Daoy (cell line): ENCODE results near the gene ATP8A1. TPM values are rescaled to one million over a fixed set of nuclear protein-coding genes. Genes with fewer than 3 reads are reported as not detected.
"Not testable (repeated sequence)": the region's sequence is repeated elsewhere in the genome, so short reads cannot be mapped to it uniquely, and the experiment has no call there.

ENCODE experiments used
- DNase-seq: peaks from one replicate; pipeline ENCODE4 v3.0.0-alpha.2; 2015; ENCODE audit warnings: low read depth
- total RNA-seq: library from RNA; depleted of rRNA; stranded (reverse); fragments of >200 nt; shearing (Covaris generic); gene quantifications from 2 replicates; pipeline ENCODE4 v1.2.3, GENCODE V29; 2014; rRNA removed

The ATP8A1 gene
- total RNA-seq, result 0.98 and 1.7 TPM in 2 replicates

DNA sequence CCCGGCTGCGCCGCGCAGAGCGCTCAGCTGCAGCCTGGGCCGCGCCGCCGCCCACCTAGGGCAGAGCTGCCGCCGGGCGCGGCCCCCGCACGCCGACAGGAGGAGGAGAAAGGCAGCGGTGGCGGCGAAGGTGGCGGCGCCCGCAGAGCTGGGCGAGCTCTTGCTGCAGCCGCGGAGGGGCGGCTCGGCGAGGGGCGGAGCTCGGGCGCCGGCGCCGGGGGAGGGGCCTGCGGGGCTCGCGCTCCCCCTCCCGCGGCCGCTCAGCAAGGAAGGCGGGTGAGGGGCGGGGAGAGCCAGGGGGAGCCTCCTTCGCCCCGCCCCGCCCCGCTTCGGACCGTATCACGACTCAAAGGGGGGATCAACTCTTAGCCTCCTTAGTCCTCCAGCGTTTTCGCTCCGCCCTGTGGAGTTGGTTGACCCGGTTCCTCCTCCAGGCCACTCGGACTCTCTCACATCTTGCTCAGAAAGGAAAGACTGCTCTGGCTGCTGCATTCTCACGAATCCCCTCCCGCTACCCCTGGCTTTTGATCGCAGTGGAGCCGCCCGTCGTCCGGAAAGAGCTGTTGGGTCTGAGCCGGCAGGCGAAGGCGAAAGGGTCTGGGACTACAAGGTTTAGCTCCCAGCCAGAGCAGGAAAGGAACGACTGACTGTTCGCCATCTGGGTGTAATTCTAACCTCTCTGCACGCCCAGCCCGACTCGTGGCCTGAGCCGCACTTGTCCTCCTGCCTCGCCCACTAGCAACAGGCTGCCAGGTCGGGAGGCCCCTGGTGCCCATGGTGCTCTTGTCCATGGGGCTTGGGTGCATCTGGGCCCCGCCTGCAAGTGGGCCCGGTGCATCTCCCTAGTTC lies at the start of gene ATP8A1:
Gene ATP8A1, minus strand, starts transcription at position 162 of the 849 bp plus-strand sequence. CDS start 232 bp downstream, outside the sequence.
- peak; percentile 93 for DNase-seq

DNA sequence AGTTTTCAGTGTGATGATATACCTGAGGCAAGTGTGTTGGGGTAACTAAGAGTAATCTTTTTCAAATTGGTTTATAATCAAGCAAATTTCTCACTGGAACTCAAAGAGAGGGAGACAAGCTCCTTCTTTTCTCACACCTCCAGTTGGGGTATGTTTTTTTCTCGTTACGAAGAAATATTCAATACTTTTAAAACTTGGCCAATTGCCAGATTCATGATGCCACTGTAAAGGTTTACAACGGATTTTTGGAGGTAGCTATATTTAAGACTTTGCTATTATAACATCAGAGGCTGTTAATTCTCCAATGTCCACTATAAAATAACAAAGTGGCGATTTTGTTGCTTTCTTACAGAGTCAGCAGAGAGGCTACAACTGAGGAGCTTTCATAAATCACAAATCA lies 49.2 kb upstream of the ATP8A1 start:
- DNase-seq, result no peak

DNA sequence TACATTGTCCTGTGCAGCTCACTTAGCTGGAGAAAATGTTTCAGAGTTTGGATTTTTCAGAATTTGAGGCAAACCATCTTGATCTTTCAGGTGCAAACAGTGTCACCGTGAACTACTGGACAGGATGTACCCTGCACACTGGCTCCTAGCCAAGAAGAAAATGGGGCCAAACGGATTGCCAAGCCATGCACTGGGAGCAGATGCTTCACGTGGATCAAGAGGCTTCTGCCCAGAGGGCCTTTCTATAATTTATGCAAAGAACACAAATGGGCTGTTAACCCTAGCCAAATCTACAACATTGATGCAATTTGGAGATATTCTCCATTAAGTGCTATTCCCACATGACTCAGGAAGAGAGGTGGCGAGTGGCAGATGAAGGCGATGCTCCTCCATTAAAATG lies 46.9 kb upstream of the ATP8A1 start:
- DNase-seq, result no peak

DNA sequence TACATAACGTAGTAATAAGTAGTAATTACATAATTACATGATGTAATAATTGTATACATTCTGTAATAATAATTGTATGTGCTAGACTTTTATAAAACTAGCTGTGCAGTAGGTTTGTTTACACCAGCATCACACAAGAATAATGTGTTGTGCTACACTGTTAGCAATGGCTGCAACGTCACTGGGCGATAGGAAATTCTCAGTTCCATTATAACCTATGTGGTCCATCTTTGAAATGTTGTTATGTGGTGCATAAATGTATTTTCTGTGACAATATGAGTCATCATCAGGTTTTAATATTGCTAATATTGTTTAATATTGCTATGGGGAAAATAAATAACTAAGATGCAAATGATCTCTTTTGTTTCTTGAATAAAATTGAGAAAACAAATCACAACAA lies 46.0 kb upstream of the ATP8A1 start:
- DNase-seq, result no peak

DNA sequence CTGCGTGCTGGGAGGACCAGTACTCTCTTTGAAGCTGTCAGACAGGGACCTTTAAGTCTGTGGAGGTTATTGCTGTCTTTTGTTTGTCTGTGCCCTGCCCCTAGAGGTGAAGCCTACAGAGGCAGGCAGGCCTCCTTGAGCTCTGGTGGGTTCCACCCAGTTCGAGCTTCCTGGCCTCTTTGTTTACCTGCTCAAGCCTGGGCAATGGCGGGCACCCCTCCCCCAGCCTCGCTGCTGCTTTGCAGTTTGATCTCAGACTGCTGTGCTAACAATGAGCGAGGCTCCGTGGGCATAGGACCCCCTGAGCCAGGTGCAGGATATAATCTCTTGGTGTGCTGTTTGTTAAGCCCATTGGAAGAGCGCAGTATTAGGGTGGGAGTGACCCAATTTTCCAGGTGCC lies 44.9 kb upstream of the ATP8A1 start:
- not testable (repeated sequence) for DNase-seq

DNA sequence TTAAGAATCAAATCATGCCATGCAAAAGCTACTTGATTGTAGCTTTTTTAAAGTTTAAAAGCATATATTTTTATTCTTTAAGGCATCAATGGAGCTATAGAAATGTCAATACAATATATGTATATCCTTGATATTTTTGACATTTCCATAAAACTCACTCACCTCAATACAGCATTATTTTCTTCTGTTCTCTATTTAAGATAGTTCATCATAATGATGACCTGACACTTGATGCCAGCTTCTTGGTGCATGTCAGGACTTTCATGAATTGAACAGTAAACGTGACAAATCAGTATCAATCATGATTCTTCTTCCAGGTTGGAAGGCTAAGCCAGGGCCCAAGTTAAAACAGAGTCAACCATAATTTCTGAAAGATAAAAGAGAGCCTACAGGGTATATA lies 33.6 kb upstream of the ATP8A1 start:
- no peak for DNase-seq

DNA sequence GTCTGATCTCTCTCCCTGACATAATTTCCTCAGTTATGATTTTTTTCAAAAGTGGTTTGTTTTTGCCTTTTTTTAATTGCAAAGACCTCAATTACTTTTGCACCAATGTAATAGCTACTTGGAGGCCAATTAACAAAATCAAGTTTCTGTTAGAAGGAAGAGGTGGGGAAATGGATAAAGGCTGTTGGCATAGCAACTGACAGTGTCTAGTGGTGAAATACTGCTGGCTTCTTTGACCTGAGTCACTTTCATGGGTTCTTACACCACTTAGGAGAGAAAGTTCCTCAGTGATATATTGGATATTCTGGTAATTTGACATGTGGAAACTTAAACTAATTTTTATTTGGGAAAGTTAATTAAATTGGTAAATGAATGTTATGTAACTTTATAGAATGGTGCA lies 26.5 kb upstream of the ATP8A1 start:
- no peak for DNase-seq

DNA sequence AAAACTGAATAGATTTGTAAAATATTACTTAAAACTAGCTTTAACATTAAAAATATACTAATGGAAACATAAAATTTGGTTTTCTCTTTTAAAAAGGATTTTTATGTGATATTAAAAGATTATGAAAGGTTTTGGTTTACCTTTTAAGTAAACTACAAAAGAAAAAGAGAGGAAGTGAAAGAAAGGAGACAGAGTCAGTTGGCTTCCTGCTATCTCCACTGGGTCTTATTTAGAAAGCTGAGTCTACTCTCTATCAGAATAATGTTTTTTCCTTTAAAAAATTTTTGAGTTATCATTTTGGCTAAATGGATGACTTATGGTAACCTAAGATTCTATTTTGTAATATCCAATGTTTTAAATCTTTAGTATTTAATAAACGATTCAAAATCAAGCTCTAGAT lies 21.6 kb upstream of the ATP8A1 start:
- DNase-seq, result no peak

DNA sequence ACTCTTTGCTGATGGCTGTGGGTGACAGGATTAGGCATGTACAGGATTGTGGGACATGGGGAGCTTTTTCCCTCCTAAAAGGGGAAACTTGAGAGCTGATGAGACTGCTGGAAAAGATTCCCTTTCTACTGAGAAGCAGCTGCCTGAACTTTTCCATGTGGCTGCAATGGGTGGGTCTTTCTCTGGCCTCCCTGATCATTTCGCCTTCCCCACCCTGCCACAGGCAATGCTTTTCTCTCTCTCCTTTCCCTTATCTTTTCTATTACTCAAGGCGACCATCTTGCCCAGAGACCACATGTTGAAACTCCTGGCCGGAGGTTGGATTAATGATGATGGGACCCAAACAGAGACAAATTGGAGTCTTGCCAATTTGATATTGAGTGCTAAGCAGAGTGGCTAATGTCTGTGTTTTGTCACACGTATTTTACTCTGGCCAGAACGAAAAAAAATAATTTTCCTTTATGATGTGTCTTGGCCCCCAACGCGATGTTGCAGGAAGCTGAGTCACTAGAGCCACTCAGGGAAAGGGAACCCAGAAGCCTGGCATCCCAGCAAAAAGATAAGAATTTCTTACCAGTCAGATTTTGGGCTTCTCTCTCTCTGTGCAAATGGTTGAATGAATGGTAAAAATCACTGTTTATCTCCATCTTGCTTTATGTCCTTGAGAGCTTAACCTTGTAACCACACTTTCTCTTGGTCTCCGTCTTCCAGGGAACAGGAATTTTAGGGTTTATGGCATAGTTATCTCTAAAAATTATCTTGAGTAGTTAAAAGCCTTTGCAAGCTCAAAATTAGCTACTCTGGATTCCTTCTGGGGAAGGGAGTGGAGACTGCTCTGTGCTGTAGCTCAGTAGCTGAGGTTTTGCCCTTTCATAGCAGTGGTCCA lies 19.4 kb upstream of the ATP8A1 start:
- no peak for DNase-seq

DNA sequence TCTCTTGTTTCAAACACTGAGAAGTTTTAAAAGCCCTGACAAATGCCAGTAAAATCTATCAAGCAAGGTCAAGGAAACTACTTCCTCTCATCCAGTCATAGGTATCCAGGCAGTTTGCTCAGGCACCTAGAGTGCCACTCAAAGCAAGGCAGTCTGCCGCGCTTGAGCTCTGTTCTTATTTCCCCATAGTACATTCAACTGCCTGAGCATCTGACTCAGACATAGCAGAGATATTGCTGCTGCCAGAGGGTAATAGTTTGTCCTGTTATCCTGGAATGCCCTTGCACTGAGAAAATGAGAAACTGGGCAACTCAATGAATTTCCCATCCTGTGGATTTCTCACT lies 16.1 kb upstream of the ATP8A1 start:
- DNase-seq, result peak; percentile 28

DNA sequence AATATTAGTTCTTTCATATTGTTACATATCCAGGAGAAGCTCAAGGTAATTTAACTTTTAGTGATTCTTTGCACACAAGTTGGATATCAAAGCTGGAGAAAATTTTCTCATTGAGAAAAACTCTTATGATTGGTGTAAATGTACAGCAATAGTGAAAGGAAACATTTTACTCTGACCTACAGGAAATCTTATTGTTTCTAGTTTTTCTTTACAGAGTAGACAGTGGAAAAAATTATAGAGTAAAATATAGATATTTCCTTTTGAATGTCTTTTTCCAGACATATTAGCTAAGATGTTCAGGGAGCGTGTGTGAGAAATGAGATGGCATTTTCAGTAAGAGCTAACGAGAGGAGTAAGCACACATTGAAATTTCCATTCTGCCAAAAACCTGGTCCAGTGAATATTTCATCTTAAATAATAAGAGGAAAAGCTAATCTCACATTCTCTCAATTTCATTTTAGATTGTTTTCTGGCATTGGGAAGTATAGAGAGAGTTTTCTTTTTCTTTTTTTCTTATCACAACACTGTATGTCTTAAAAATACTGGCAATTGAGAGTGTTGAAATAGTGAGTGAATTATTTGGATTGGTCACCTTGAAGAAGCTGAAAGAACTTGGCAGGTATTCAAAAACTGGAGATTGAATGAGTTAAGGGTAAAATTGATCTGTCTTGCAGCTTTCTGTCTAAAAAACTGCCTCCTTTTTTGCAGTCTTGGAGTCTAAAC lies 15.6 kb upstream of the ATP8A1 start:
- DNase-seq, result no peak

DNA sequence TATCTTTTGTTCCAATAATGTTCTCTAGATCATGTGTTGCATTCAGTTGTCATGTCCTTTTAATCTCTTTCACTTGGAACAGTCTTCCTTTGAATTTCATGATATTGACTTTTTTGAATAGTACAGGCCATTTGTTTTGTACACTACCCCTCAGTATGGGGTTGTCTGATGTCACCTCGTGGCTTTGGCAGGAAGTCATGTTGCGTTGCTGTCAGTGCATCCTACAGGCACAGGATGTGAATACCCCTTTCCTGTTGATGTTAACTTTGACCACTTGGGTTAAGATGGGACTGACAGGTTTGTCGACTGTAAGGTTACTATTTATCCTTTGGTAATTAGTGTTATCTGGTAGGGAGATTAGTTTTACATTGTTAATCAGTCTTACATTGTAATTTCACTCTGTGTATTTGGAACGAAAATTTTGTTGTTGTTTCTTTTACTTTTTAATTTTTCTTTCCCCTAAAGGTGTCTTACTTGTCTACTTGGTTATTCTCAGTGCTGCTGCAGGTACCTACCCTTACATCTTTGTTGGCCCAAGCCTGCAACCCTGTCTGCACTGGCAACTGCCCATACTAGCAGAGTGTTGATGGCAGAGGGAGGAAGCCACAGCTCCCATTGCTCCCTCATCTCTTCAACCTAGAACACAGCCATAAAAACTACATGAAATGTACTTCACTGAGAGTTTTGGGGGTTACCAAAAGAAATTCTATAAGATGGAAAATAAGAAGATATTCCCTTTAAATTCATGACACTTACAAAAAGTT lies 14.7 kb upstream of the ATP8A1 start:
- DNase-seq, result peak; percentile 41

DNA sequence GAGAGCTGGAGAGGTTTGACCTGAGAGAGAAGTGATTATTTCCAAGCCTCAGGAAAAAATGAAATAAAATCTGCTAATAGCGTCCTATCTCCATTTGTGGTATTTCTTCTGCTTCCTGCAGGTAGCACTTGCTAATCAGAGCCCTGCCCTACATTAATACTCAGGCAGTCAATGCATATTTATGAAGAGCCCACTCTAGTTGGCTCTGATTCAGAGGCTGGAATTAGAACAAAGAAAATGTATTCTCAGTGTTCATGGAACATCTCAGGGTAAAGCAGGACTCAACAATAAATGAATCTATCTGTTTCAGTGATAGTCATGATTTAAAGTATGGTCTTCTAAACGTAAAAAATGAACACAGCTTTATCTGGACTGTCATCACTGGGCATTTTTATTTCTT lies 1.4 kb upstream of the ATP8A1 start:
- no peak for DNase-seq

DNA sequence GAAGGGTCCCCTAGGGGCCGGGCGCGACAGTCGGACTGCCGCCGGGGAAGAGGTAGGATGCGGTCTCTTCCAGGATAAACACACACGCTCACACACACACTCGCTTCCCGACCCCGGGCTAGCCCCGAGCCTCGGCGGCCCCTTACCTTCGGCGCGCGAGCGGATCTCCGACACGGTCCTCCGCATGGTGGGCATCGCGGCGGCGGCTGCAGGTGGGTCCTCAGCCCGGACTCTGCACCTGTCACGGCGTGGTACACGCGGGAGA lies 294 bp downstream of the ATP8A1 start:
- no peak for DNase-seq

DNA sequence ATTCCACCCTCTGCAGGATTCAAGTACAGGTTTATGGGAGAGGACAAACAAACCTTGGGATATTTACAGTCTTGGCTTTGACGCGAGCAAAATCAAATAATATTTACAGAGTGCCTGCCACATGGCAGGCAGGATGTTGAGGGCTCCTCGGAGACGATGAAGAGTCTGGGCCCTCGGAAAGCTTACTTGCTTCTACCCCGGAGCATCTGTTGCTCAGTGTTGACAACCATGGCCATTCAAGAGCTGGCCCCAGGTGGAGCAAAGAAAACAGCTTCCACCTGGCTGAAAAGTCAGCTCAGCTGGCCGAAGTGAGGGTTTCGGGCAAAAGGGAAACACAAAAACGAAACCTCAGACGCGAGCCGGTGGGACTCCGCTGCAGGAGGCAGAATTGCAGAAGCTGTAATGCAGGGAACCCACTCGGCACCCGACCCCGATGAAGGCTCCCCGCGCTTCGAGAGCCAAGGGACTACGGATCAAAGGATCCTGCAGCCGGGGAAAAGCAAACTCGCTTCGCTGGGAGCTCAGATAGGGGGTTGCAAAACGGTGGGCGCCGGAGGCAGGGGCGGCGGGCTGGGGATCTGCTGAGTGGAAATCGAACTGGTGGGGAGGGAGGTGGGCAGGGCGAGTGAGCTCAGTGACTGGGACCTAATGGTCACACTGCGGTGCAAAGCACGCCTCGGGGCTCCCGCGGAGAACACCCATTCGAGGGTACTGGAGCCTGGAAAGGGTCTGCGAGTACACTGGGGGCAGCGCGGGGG lies 805 bp downstream of the ATP8A1 start:
- DNase-seq, result peak; percentile 39

DNA sequence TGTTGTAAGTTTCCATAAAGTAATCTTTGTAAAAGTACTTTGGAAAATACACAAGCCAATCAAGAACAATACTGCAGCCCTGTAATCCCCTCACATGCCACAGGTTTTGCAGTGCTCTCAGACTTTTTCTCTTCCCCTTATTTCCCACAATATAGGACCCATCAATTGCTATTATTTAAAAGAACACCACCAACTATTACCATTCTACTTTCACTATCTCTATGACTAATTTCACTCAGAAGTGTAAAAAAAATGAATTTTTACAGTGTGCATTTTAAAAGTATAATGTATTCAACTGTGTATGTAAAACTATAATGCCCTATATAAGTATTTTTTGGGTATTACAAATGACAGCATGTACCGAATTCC lies 1.7 kb downstream of the ATP8A1 start:
- DNase-seq, result no peak

DNA sequence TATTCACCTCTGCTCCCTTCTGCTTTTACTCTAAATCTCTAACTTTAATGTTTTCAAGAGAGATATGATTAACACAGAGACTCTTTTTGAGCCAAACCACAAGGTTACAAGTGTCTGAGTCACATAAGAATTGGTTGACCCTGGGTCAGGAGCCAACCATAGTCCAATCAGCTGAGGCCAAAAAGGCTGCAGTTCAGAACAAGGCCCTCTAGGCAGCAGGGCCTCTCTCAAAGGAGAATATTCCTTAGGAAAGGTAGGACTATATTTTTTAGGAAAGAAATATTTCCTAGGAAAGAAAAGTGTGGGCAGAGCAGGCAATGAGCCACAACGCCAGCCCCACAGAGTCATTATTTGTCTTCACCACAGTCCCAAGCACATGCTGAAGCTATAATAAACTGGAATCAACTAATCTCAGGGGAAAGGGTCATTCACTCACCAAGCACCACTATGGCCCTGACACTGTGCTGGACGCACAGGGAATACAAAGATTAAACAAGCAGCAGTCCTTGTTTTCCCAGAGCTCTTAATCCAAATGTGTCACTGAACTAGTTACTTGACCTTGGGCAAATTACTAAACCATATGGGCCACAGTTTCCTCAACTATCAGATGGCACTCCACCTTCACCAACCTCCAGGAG lies 2.2 kb downstream of the ATP8A1 start:
- peak; percentile 74 for DNase-seq

DNA sequence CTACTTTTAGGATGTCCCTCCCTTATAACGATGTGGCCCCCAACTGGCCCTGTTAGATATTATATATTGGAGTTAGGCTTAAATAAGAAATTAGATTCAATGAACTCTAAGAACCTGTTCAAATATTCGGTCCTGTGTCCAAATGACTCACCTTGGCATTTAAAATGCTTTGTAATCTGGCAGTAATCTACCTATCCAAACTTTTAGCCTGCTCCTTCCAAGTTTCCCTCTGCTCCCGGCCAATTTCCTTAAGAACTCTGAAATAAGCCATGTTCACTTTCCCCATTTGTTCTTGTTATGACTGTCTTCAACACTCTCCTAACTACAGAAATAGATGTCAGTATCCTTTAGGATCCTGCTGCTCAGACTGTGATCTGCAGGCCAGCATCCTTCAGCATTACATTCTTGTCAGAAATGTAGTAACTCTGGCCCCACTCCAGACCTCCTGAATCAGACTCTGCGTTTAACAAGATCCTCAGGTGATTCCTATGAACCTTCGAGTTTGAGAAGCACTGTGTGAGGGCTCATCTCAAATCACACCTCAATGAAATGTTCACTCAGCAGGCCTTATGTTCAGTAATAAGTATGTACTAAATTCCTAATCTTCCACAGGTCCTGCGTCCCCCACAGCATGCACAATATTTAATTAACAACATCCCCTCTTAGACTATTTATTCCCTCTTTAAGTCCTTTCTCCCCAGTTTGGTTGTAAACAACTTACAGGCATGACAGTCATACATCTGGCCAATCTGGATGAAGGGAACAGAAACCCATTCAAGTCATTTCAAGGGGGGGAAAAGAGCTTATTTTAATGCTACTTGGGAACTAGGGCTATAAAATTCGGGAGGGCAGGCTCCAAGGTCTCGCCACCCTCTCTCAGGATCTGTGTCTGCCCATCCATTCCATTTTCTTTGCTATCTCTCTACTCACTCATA lies 3.0 kb downstream of the ATP8A1 start:
- DNase-seq, result peak; percentile 15

DNA sequence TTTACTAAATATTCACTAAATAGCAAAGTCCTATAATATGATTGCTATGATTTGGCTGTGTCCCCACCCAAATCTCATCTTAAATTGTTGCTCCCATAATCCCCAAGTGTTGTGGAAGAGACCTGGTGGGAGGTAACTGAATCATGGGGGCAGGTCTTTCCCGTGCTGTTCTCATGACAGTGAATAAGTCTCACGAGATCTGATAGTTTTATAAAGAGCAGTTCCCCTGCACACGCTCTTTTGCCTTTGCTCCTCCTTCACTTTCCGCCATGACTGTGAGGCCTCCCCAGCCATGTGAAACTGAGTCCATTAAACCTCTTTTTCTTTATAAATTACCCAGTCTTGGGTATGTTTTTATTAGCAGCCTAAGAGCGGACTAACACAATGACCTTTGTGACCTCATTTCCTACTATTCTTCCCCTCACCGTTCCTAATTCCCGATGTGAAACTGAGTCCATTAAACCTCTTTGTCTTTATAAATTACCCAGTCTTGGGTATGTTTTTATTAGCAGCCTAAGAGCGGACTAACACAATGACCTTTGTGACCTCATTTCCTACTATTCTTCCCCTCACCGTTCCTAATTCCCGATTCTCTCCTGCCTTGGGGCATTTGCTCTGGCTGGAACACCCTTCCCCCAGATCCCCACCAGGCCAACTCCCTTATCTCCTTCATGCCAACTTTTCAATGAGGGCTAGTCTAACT lies 4.2 kb downstream of the ATP8A1 start:
- DNase-seq, result not testable (repeated sequence)
